NCI-H2107 treated with DMSO at 0.1 percent for 48 hours (cell line): ENCODE results near the gene URB1.

Source experiments
- DNase-seq: peaks from one replicate; lab custom pipeline; 2025; ENCODE audit not compliant: unreplicated experiment; lab: John Stamatoyannopoulos, UW

Gene URB1, protein sequence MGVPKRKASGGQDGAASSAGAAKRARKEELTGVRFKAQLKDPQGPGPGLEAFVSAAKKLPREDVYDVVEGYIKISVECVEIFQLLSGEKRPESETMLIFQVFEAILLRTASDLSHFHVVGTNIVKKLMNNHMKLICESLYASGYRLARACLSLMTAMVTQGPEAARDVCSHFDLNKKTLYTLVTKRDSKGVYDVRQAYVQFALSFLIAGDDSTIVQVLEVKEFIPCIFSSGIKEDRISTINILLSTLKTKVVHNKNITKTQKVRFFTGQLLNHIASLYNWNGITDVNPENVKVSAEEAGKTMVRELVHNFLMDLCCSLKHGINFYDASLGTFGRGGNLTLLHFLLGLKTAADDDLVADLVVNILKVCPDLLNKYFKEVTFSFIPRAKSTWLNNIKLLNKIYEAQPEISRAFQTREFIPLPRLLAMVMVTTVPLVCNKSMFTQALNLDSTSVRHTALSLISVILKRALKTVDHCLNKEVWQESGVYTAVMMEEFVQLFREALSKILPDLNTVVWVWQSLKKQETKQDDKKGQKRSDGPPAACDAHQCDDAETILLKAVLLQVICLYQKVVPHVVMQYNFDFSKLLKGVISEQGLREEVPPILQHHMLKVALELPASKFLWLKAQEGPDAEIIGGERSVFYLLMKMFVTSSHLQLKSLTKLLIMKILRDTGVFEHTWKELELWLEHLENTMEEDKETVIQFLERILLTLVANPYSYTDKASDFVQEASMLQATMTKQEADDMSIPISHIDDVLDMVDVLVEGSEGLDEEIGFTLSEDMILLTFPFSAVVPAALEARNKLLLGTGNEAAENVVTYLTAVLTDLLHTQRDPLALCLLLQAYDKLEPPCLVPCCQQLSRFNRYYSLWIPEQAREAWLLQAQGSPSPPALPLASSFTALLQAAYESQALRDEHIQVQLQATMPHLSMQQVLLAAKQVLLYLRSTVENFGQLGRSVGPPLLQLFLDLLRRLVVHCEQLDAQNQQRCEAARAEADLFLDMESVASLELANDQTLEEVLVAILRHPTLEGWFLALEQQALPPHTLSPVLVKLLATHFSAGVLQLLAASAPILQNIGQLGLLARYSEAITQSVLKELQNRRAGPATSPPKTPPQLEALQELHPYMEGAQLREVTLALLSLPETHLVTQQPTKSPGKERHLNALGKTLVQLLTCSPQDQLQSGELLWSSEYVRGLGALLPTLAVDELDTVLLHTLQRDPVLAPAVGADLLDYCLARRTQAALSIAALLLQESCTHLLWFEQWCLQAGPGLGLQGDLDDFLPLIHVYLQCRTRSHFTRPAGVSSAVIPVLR (N-terminal part only)

DNA sequence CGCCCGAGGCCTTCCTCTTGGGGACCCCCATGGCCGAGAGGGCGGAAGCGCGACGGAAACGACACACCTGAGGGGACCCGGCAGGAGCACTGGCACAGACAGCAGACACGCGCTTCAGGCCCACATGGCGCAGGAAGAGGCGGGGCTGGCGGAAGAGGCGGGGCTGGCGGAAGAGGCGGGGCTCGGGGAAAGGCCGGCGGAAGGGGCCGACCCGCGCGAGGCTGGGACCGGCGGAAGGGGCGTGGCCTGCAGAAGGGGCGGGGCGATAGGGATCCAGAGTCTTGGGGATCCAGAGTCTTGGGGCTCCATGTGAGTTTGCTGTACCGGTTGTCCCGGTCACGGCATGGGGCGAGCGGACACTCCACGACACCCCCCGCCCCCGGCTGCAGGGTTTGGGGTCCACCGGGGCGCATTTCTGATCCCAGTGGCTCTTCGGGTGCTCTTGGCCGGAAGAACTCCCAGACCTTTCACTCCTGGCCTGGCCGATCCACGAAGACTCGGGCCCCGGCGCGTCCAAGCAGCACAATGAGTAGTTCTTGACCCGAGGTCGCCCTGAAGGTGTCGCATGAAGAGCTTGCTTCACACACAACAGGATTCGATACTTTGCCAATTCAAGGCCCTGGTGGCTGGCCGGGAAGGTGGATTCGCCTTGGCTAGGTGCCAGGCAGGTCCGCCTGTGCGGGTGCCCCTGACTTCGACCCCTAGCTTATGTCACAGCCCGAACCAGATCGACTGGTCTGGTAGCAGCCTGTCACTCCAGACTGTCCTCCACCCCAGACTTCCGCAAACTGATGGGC, at the start of gene URB1:
URB1 (minus strand) TSS at position 133 of the 797 bp plus-strand sequence; CDS start at position 31, 102 bp downstream.
- peak; percentile 69 for DNase-seq

- no peak for DNase-seq
Measured at GRCh38 chr21:32437729-32438128, 44.9 kb upstream of the URB1 start.

- DNase-seq = peak; percentile 29
Measured at GRCh38 chr21:32432982-32433660, 40.3 kb upstream of the URB1 start.

- no peak for DNase-seq
Measured at GRCh38 chr21:32427958-32428623, 35.3 kb upstream of the URB1 start.

DNA sequence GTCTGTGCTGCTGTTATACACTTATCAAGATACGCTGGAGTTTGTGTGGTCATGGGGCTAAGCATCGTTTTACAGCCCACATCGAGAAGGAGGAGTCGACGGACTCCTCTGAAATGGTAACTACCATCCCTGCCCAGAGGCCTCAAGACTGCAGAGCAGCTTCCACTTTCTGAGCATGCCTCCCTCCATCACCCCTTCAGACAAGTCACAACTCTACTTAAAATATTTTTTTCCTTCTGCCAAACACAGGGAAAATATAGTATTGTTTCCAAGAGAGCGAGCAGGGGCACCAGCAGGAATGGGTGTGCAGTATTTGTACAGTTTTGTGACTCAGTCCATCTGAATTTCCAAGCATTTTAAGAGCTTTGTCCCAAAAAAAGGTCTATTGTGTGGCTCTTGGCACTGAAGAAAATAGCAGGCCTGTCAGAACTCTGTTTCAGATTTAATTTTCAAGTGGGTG, 33.8 kb upstream of the URB1 start:
- DNase-seq = no peak

- DNase-seq = no peak
Measured at GRCh38 chr21:32426066-32426465, 33.3 kb upstream of the URB1 start.

DNA sequence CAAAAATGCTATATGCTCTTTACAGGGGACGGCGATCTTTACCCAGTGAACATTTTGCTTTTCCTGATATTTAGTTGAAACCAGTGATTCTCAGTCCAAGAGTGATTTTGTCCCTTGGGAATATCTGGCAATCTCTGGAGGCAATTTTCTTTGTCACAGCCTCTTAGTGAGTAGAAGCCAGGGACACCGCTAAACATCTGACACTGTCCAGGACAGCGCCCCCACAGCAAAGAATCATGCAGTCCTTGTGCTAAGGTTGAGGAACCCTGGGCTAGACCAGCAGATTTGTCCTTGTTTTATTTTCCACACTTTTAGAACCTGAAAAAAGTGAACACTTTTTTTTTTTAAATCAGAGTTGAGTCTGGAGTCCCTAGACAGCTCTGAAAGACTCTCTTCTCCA, 32.8 kb upstream of the URB1 start:
- no peak for DNase-seq

- DNase-seq = no peak
Measured at GRCh38 chr21:32424674-32425073, 31.9 kb upstream of the URB1 start.

DNA sequence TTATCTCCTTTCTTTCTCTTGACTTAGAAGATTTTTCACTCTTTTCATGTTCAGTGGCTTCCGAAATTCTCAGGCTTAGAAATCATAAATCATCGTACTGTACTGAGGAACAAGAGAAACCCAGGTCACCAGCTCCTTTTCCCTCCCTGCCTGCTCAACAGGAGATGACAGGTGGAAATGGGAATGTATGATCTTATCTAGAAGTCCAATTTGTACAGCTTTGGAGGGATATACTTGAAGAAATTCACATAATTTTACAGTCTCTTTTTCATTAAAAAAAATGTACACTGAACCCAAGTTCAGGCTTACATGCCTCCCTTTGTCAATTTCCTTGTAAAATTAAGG, 31.4 kb upstream of the URB1 start:
- no peak for DNase-seq

- DNase-seq = no peak
Measured at GRCh38 chr21:32423320-32424190, 30.7 kb upstream of the URB1 start.

- no peak for DNase-seq
Measured at GRCh38 chr21:32422064-32422463, 29.3 kb upstream of the URB1 start.

- no peak for DNase-seq
Measured at GRCh38 chr21:32418146-32418545, 25.3 kb upstream of the URB1 start.

DNA sequence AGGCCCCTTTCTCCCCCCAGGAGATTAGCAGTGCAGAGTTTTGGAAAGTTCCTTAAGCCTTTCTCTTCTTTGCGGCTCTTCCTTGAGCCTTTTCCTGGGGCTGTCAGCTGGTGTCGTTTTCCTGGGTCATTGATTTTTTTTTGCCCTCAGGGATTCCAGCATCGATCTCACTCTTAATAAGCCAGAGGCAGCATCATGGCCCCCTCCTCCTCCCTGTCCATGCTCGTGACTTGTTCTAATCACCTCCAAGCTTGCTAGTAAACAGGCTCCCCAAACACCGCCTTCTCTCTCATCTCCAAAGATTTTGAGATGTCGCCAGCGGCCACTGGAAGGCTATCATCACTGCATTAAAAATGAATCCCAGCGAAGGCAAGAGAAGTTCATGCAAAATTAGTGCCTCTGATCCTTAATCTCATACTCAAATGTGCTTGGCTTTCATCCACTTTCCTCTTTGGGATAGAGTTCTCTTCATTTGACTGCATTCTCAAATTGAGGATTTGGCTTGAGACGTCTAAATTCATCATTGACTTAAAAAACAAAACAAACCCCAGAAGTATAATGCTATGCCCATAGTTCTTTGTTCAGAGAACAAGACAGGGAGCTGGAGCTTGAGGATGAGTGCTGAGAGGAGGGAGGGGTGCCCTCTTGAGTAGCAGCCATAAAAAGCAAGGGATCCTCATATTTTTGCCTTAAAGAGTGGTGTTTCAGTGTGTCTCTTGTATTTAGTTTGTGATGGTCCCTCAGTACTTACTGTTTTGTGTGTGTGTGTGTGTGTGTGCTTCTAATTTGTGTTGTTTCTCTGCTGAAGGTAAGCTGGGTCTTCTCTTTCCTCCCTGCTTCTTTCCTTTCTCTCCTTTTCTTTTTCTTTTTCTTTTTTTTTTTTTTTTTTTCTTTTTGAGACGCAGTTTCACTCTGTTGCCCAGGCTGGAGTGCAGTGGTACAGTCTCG, 22.9 kb upstream of the URB1 start:
- DNase-seq = no peak

GRCh38 chr21:32414579-32415358, 22.0 kb upstream of the URB1 start:
- no peak for DNase-seq

DNA sequence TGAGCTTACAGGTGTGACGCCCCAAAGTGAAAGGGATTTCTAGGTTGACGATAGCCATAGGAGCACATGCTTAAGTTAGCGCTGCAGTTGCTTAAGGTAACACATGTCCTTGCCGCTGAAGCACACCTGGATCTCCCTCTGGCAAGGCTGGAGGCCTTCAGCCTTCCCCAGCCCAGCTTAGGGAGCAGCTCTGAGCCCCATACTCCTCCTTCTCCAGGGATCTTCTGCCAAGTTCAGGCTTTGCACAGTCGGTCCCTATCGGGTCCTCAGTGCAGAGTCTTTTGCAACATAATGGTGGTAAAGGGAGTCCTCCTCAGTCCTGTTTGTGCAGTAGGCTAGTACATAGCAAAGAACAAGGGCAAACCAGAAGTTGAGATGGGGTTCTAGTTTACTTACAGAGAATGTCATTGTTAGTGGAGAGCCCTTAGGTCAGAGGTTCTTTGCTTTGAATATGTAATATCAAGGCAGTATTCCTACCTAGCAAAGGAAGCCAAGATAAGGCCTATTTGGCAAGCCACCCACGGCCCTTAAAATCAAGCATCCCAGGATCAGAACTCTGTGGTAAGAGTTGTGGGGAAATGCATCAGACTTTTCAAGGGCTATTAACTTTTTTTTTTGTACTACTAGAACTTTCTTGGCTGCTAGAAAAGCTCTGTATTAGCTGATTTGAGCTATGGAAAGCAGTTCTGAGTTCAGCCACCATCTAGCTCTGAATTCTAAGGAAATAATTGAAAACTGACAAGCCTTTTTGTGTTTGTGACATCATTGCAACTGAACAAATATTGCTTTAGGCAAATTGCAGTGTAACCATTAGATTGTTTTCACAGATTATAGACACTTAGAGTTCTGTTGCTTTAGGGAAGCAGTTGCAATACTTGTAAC, 21.1 kb upstream of the URB1 start:
- DNase-seq = peak; percentile 1
